Measurements from ENCODE around the gene ZNF423.

ZNF423 gene

DNA sequence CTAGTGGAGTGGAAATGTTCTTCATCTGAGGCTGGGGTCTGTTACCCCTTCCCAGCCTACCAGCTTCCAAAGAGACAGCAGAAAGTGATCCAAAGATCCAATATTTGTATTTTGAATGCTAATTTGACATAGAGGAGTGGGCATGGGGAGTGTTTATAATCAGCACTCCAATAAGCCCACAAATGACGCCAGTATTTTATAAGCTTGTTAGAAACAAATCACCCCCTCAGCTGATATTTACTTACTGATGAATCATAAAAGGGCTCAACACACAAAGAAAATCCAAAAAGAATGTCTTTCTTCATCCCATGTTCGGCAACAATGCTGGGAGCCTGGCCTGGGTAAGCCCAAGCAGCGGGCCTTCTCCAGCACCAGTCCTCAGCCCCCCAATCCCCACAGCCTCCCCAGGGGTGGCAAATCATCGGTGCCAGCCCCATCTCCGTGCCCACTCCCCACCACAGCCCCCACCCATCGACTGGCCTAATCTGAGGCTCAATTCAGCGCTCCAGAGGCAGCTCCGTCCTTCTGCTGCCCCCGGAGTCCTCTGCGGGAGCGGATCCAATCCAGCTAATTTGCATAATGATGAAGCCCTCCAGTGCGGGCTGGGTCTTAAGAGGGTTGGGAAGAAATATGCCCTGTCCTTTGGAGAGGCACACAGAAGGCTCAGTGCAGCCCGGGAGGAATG, 312.8 kb downstream of the ZNF423 start:
- 69 to 71% methylated on average over 11 to 12 of the region's 13 CpGs for WGBS, 2 experiments (ENCODE audit: insufficient coverage in 2 of 2)
- H3K4me1 ChIP-seq (ENCODE audit: control insufficient read depth, insufficient read depth, low read length, poor library complexity, severe bottlenecking): no peaks in the 10 kb centered on the region

DNA sequence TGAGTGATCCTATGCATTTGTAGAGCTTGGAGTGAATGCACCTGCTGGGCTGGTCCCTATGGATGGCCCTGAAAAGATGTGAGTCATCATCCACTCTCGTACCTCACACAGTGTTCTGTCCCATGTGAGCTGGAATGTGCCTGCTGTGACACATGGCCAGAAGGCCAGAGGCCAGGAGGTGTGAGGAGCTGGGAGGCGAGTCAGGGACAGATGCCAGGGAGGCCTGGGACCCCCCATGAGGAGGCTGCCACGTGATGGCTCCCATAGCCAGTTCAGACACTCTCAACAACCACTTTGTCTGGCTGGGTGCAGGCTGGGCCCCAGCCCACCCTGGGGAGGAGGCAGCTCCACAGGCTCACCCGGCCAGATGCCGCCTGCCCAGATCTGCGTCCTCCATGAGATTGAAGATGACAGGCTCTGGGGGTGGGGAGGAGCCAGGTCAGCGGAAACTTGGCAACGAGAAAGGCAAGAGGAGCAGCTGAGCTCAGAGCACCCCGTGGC, 313.5 kb downstream of the ZNF423 start:
- Histone ChIP-seq H3K36me3 (ENCODE audit: control insufficient read depth, insufficient read depth, low read length) (no peaks in the 10 kb centered on the region), H3K4me1 (ENCODE audit: control insufficient read depth, insufficient read depth, low read length, poor library complexity, severe bottlenecking) (no peaks in the 10 kb centered on the region), H3K9me3 (ENCODE audit: control insufficient read depth, low read length) (no peaks in the 10 kb centered on the region), H3K4me3 (ENCODE audit: extremely low read depth, insufficient read depth, low read length, poor library complexity, severe bottlenecking) (no peak overlapping the region), H3K27ac (ENCODE audit: low read depth, low read length, severe bottlenecking) (no peak overlapping the region)
- 98 to 100% methylated on average over 5 to 7 of the region's 9 CpGs for WGBS, 2 experiments (ENCODE audit: insufficient coverage in 2 of 2)

More for the DNA sequence above, 312.8 kb downstream of the ZNF423 start:
- Histone ChIP-seq H3K9me3 (ENCODE audit: control insufficient read depth, low read length) (no peaks in the 10 kb centered on the region), H3K27ac (ENCODE audit: low read depth, low read length, severe bottlenecking) (no peak overlapping the region), H3K36me3 (ENCODE audit: control insufficient read depth, insufficient read depth, low read length) (no peaks in the 10 kb centered on the region), H3K4me3 (ENCODE audit: extremely low read depth, insufficient read depth, low read length, poor library complexity, severe bottlenecking) (no peak overlapping the region)

DNA sequence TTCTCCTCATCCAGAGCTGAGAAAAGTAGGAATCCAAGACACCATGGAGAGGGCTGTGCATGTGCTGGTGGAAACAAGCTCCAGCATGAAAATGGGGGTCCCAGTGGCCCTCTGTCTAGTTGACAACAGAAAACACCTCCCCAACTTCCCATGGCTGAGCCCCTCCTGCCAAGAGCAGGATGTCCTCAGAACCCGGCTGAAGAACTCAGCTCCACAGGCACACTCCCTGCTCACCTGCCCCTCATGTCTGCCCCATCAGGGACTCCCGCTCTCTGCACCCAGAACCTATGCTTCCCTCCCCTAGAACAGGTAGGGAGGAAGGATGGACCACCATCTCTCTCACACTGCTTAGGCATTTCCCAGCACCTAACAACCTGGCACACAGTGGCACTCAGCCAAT, 315.1 kb downstream of the ZNF423 start:
- WGBS, 2 experiments (ENCODE audit: insufficient coverage in 2 of 2): no CpG with 5 or more reads among the region's 2 CpGs
- no peak overlapping the region for H3K27ac ChIP-seq (ENCODE audit: low read depth, low read length, severe bottlenecking)
- H3K4me1 ChIP-seq (ENCODE audit: control insufficient read depth, insufficient read depth, low read length, poor library complexity, severe bottlenecking): no peaks in the 10 kb centered on the region
- no peak overlapping the region for H3K4me3 ChIP-seq (ENCODE audit: extremely low read depth, insufficient read depth, low read length, poor library complexity, severe bottlenecking)
- H3K36me3 ChIP-seq (ENCODE audit: control insufficient read depth, insufficient read depth, low read length): no peaks in the 10 kb centered on the region
- no peaks in the 10 kb centered on the region for H3K9me3 ChIP-seq (ENCODE audit: control insufficient read depth, low read length)

DNA sequence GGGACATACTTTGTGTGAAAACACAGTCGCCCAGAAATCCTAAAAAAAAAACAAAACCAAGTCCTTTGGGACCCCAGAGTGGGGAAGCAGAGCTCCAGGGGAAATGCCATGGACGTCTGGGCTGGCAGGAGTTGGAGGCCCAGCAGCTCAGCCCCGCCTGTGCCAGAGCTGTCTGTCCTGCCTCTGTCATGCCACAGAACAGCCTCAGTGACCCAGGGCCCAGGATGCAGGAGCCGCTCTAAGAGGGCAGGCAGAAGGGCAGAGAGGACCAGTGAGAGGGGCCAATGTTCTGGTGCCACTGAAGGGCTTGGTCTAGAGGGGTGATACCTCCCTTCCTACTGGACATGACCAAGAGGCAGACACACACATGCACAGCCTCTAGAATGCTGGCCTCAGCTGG, 316.2 kb downstream of the ZNF423 start:
- Histone ChIP-seq H3K36me3 (ENCODE audit: control insufficient read depth, insufficient read depth, low read length) (no peaks in the 10 kb centered on the region), H3K27ac (ENCODE audit: low read depth, low read length, severe bottlenecking) (no peak overlapping the region), H3K4me3 (ENCODE audit: extremely low read depth, insufficient read depth, low read length, poor library complexity, severe bottlenecking) (no peak overlapping the region), H3K9me3 (ENCODE audit: control insufficient read depth, low read length) (no peaks in the 10 kb centered on the region), H3K4me1 (ENCODE audit: control insufficient read depth, insufficient read depth, low read length, poor library complexity, severe bottlenecking) (no peaks in the 10 kb centered on the region)
- WGBS, 2 experiments (ENCODE audit: insufficient coverage in 2 of 2): 82 to 86% methylated on average over 3 to 4 of the region's 4 CpGs

DNA sequence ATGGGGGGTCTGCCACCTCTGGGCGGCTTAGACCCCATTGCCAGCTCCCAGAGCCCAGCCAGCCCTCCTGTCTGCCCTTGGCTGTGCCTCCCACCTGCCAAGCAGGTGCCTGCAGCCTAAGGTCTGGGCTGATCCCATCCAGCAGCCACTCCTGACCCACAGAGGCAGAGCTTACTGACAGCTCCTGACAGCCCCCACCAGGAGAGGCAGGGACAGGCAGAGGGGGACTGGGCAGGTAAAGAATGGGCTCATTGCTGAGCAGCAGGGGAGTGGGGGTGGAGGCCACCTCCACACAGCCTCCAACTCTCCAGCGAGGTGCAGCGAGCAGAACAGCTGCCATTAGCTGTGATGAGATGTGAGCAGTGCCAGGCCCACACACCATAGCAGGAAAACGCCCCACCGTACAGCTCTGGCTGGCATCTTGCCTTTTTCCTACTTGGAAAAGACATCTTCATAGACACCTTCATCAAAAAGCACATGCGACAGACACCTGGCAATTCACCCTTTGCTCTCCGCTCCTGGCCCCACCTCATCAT, 317.9 kb downstream of the ZNF423 start:
- no peaks in the 10 kb centered on the region for H3K4me1 ChIP-seq (ENCODE audit: control insufficient read depth, insufficient read depth, low read length, poor library complexity, severe bottlenecking)
- WGBS, 2 experiments (ENCODE audit: insufficient coverage in 2 of 2): 93 to 95% methylated on average over 7 of the region's 7 CpGs
- H3K27ac ChIP-seq (ENCODE audit: low read depth, low read length, severe bottlenecking): no peak overlapping the region
- H3K4me3 ChIP-seq (ENCODE audit: extremely low read depth, insufficient read depth, low read length, poor library complexity, severe bottlenecking): no peak overlapping the region
- H3K36me3 ChIP-seq (ENCODE audit: control insufficient read depth, insufficient read depth, low read length): no peaks in the 10 kb centered on the region
- no peaks in the 10 kb centered on the region for H3K9me3 ChIP-seq (ENCODE audit: control insufficient read depth, low read length)

DNA sequence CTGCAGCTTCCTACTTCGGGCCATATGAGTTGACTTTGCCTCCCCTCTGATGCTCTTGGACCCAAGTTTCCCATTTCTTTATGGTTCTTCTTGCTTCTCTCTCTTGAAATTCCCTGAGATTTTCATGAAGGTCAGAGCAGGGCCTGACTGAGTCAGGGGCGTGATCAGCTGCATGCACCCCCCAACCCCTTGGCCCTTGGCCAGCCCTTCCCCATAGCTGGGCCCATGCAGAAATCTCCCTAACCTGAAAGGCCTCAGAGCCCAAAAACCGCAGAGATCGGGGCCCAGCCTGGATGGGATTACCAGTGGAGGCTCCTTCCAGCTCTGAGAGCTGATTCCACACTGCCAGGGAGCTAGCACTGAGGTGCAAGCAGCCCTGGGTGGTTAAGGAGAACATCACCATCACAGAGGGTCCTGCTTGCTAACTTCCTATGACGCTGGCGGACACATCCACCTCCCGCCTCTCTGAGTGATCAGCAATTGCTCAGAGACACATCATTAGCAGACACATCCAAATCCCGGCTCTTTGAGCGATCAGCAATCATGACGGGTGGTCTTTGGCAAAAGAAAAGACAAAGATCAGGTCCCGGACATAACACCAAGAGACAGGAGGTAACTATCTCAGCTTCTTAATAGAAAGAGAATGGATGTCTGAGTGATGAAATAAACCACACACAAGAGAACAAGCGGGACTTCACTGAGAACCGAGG, 320.9 kb downstream of the ZNF423 start:
- no peak overlapping the region for H3K27ac ChIP-seq (ENCODE audit: low read depth, low read length, severe bottlenecking)
- no peaks in the 10 kb centered on the region for H3K36me3 ChIP-seq (ENCODE audit: control insufficient read depth, insufficient read depth, low read length)
- WGBS, 2 experiments (ENCODE audit: insufficient coverage in 2 of 2): 95 to 96% methylated on average over 7 to 10 of the region's 13 CpGs
- no peak overlapping the region for H3K4me3 ChIP-seq (ENCODE audit: extremely low read depth, insufficient read depth, low read length, poor library complexity, severe bottlenecking)
- no peaks in the 10 kb centered on the region for H3K9me3 ChIP-seq (ENCODE audit: control insufficient read depth, low read length)
- peaks cover 4% of the 10 kb centered on the region for H3K4me1 ChIP-seq (ENCODE audit: control insufficient read depth, insufficient read depth, low read length, poor library complexity, severe bottlenecking)

DNA sequence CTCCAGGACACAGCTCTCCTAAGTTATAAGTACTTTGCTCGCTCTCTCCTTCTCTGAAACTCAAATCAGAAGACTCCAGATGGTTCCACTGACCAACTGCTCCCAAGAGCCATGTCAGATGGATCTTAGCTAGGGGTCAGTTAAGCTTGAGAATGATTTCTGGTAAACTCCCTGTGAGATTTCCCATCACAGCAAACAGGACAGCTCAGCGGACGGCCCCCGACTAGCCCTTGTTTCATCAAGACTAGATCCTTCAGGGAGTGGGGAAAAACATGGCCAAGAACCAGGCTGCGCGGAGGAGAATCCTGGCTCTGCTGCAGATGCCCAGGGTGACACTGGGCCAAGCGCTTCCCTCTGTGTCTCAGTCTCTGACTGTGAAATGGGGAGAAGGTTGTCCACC, 322.5 kb downstream of the ZNF423 start:
- Histone ChIP-seq H3K4me1 (ENCODE audit: control insufficient read depth, insufficient read depth, low read length, poor library complexity, severe bottlenecking) (peaks cover 8% of the 10 kb centered on the region), H3K36me3 (ENCODE audit: control insufficient read depth, insufficient read depth, low read length) (no peaks in the 10 kb centered on the region), H3K9me3 (ENCODE audit: control insufficient read depth, low read length) (no peaks in the 10 kb centered on the region), H3K4me3 (ENCODE audit: extremely low read depth, insufficient read depth, low read length, poor library complexity, severe bottlenecking) (no peak overlapping the region), H3K27ac (ENCODE audit: low read depth, low read length, severe bottlenecking) (no peak overlapping the region)
- WGBS, 2 experiments (ENCODE audit: insufficient coverage in 2 of 2): 85 to 96% methylated on average over 5 to 7 of the region's 7 CpGs

DNA sequence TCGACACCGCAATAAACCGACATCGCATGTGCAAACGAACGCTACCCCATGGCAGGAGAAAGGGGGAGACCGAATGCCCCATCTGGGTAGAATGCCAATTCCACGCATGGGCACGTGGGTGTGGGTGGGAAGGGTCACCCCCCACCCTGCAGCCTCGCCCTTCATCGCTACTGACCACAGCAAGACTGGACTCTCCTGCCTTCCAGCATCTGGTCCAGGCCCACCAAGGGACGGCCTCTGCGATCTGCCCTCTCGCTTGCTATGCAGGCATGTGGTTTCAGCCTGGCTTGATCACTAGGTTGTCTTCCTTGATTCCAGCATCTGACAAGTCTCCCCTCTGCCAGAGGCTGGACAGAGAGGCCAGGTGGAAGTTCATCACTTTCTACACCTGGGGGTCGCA, 323.0 kb downstream of the ZNF423 start:
- 96 to 100% methylated on average over 5 to 8 of the region's 15 CpGs for WGBS, 2 experiments (ENCODE audit: insufficient coverage in 2 of 2)

DNA sequence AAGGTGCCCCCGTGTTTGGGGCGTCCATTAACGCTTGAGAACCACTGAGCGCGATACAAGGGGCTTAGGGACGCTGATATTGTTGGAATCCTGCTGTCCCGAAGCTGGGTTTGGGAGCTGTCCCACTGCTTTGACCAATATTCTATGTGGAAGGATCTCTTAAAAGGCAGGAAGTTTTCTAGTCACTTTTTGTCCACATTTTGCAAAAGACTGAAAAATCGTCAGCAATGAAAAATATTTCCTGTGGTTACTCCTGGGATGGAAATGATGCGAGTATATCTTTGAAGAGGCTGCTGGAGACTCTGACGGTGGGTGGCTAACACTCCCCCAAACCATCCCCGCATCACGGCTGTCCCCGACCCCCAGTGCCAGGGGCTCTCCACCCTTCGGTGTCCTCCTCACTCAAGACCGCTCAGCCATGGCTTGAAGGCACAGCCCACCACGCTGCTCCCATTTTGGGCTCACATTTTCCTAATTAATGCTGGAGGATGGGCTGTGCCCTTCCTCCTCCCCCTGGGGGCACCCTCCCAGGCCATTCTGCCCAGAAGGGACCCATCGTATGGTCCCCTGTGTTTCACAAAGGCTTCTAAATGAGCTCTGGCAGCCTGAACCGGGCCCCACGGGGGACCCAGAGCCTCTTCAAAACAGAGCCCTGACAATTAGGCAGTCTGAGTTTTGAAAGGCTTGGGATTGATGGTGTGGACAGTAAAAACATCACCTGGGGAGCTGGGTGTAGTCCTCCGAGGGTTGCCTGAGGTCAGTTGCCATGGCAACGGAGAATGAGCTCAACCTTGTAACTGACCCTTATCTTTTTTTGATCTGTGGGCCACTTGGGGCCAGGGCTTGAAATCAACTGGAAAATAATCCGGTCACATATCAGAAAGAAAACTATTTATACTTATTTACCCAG, 323.7 kb downstream of the ZNF423 start:
- no peak overlapping the region for H3K27ac ChIP-seq (ENCODE audit: low read depth, low read length, severe bottlenecking)
- H3K4me1 ChIP-seq (ENCODE audit: control insufficient read depth, insufficient read depth, low read length, poor library complexity, severe bottlenecking): peaks cover 8% of the 10 kb centered on the region
- no peaks in the 10 kb centered on the region for H3K9me3 ChIP-seq (ENCODE audit: control insufficient read depth, low read length)
- H3K4me3 ChIP-seq (ENCODE audit: extremely low read depth, insufficient read depth, low read length, poor library complexity, severe bottlenecking): no peak overlapping the region
- no peaks in the 10 kb centered on the region for H3K36me3 ChIP-seq (ENCODE audit: control insufficient read depth, insufficient read depth, low read length)
- WGBS, 2 experiments (ENCODE audit: insufficient coverage in 2 of 2): 83 to 86% methylated on average over 18 to 20 of the region's 22 CpGs

More for the DNA sequence above, 323.0 kb downstream of the ZNF423 start:
- Histone ChIP-seq H3K4me3 (ENCODE audit: extremely low read depth, insufficient read depth, low read length, poor library complexity, severe bottlenecking) (no peak overlapping the region), H3K4me1 (ENCODE audit: control insufficient read depth, insufficient read depth, low read length, poor library complexity, severe bottlenecking) (peaks cover 8% of the 10 kb centered on the region), H3K27ac (ENCODE audit: low read depth, low read length, severe bottlenecking) (no peak overlapping the region), H3K36me3 (ENCODE audit: control insufficient read depth, insufficient read depth, low read length) (no peaks in the 10 kb centered on the region), H3K9me3 (ENCODE audit: control insufficient read depth, low read length) (no peaks in the 10 kb centered on the region)

DNA sequence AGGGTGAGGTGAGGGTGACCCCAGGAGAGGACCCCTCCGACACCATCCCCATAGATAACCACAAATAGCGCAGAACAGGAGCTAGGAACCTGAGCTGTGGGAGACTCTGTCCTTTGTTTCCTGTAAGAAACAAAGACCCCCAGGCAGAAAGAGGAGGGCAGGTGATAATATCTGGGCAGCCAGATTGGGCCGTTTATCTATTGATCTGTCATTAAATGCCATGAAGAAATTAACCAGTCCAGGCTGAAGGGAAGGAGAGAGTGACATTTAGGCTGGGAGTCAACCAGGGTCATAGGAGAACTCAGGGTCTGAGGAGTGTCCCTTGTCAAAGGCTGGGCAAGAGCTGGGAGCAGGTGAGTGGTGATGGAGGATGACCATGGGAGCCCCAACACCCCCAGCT, 324.5 kb downstream of the ZNF423 start:
- 56 to 89% methylated on average over 1 of the region's 3 CpGs for WGBS, 2 experiments (ENCODE audit: insufficient coverage in 2 of 2)
- no peak overlapping the region for H3K27ac ChIP-seq (ENCODE audit: low read depth, low read length, severe bottlenecking)
- H3K4me3 ChIP-seq (ENCODE audit: extremely low read depth, insufficient read depth, low read length, poor library complexity, severe bottlenecking): no peak overlapping the region
- H3K36me3 ChIP-seq (ENCODE audit: control insufficient read depth, insufficient read depth, low read length): no peaks in the 10 kb centered on the region
- H3K4me1 ChIP-seq (ENCODE audit: control insufficient read depth, insufficient read depth, low read length, poor library complexity, severe bottlenecking): peaks cover 8% of the 10 kb centered on the region
- no peaks in the 10 kb centered on the region for H3K9me3 ChIP-seq (ENCODE audit: control insufficient read depth, low read length)
